H1 (cell line): Measurements from ENCODE around the gene FARSB. TPM values are rescaled to one million over a fixed set of nuclear protein-coding genes. Genes with fewer than 3 reads are reported as not detected.

Experiments used
- CBX5 ChIP-seq: fragments of 300-800, 300-1000 bp; sonication (generic); IDR thresholded peaks from 2 replicates; pipeline ENCODE4 v1.7.1; 2016; ENCODE audit warnings: antibody characterized with exemption, low read length, low read depth
- polyA plus RNA-seq, 7 experiments: library from polyadenylated mRNA; depleted of rRNA in 3 of 7; stranded (reverse) in 5 of 7; unstranded in 2 of 7; fragments of >200 nt in 5 of 7; fragments of 200-250 nt in 2 of 7; gene quantifications; 1 replicate in 5 of 7; 2 replicates in 1 of 7; 4 replicates in 1 of 7; pipeline versions ENCODE4 v1.2.1 to v1.2.3, GENCODE V29; 2011 to 2013; ENCODE audit warnings: missing spikeins in 2 of 7, mixed read lengths in 2 of 7
- total RNA-seq: library from RNA; stranded (reverse); fragmentation: NEBNext Ultra II Directional; extraction: Animal tissue kit (Norgen Biotek cat#: 25700); gene quantifications from 2 replicates; pipeline ENCODE4 v1.2.1, GENCODE V29; 2021

FARSB gene
- total and polyA plus RNA-seq, 2 of the 8 experiments (the other 6 are each of a cell fraction or from before 2014, with no cell fraction given): 21.0 to 37.9 TPM

DNA sequence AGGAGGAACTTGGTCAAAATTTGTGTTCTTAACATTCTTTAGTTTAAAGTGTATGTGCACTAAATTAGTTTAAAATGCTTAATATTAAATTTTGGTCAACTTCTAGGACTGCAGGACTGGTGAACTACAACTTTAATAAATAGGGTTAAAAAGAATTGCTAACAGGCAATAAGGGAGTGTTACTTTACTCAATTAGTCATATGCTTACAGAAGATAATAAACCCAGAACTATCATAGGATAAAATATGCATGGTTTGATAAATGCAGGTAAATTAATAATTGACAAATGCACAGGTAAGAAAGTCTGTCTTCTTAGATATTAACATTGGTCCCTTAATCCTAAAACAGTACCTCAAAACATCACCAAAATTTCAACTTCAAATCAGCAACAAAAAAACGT, 20.6 kb downstream of the FARSB start (continued):
- no peak for TF ChIP-seq CBX5
